Activated T-helper 17 cell treated with anti-CD3 and anti-CD28 coated beads, Interleukin-2, amount 50 U/mL, for 72 hours (primary cell): ENCODE measurements around the gene TBC1D7. TPM values are rescaled to one million over a fixed set of nuclear protein-coding genes. Genes with fewer than 3 reads are reported as not detected.

ENCODE experiments used
- ATAC-seq: fragments of 150-1000 bp; cut with Tn5 transposase; replicated peaks from 2 replicates; pipeline ENCODE4 v1.10.0; 2021; ENCODE audit warnings: mild to moderate bottlenecking, moderate library complexity
- H3K27ac Mint-ChIP-seq: one replicate; pipeline ENCODE4 v1.8.0; 2022; ENCODE audit warnings: mixed read lengths
- H3K27me3 Mint-ChIP-seq: one replicate; pipeline ENCODE4 v1.8.0; 2022; ENCODE audit warnings: mixed read lengths
- H3K36me3 Mint-ChIP-seq: one replicate; pipeline ENCODE4 v1.8.0; 2022; ENCODE audit warnings: low read depth, mild to moderate bottlenecking, mixed read lengths
- H3K4me1 Mint-ChIP-seq: one replicate; pipeline ENCODE4 v1.8.0; 2022; ENCODE audit warnings: mixed read lengths
- H3K4me3 Mint-ChIP-seq: one replicate; pipeline ENCODE4 v1.8.0; 2022; ENCODE audit warnings: mild to moderate bottlenecking, mixed read lengths
- H3K9me3 Mint-ChIP-seq: one replicate; pipeline ENCODE4 v1.8.0; 2022; ENCODE audit warnings: mixed read lengths
- total RNA-seq, 2 donors: library from RNA; stranded (reverse); gene quantifications; one replicate each; pipeline ENCODE4 v1.2.3, GENCODE V29; 2022

TBC1D7 gene
- total RNA-seq, 2 donors from 2014 or later = 9.6 to 16.2 TPM

- Mint-ChIP-seq H3K4me1 (no peaks in the 10 kb centered on the region), H3K9me3 (no peaks in the 10 kb centered on the region), H3K36me3 (no peaks in the 10 kb centered on the region), H3K4me3 (no peak overlapping the region), H3K27me3 (no peaks in the 10 kb centered on the region), H3K27ac (no peak overlapping the region)
- no peak for ATAC-seq
These were observed 64.7 kb downstream of the TBC1D7 start for GRCh38 chr6:13263669-13264068.

- no peak overlapping the region for H3K4me3 Mint-ChIP-seq
- no peak for ATAC-seq
- no peaks in the 10 kb centered on the region for H3K27me3 Mint-ChIP-seq
- H3K36me3 Mint-ChIP-seq = no peaks in the 10 kb centered on the region
- H3K27ac Mint-ChIP-seq = no peak overlapping the region
- no peaks in the 10 kb centered on the region for H3K9me3 Mint-ChIP-seq
- no peaks in the 10 kb centered on the region for H3K4me1 Mint-ChIP-seq
These were observed 65.8 kb downstream of the TBC1D7 start for GRCh38 chr6:13262302-13263230.

- no peak overlapping the region for H3K4me3 Mint-ChIP-seq
- peaks cover 4% of the 10 kb centered on the region for H3K9me3 Mint-ChIP-seq
- H3K4me1 Mint-ChIP-seq = no peaks in the 10 kb centered on the region
- no peak overlapping the region for H3K27ac Mint-ChIP-seq
- no peaks in the 10 kb centered on the region for H3K36me3 Mint-ChIP-seq
- ATAC-seq = no peak
- no peaks in the 10 kb centered on the region for H3K27me3 Mint-ChIP-seq
These were observed 66.8 kb downstream of the TBC1D7 start for GRCh38 chr6:13261464-13261994.

GRCh38 chr6:13260831-13261230 lies 67.5 kb downstream of the TBC1D7 start:
- Mint-ChIP-seq H3K27ac (no peak overlapping the region), H3K4me1 (no peaks in the 10 kb centered on the region), H3K36me3 (no peaks in the 10 kb centered on the region), H3K27me3 (no peaks in the 10 kb centered on the region), H3K9me3 (peaks cover 7% of the 10 kb centered on the region), H3K4me3 (no peak overlapping the region)
- ATAC-seq = no peak

- Mint-ChIP-seq H3K36me3 (no peaks in the 10 kb centered on the region), H3K27ac (no peak overlapping the region), H3K9me3 (peaks cover 7% of the 10 kb centered on the region), H3K27me3 (no peaks in the 10 kb centered on the region), H3K4me1 (no peaks in the 10 kb centered on the region), H3K4me3 (no peak overlapping the region)
- no peak for ATAC-seq
These were observed 68.2 kb downstream of the TBC1D7 start for GRCh38 chr6:13260101-13260598.

- H3K4me3 Mint-ChIP-seq = no peak overlapping the region
- peaks cover 7% of the 10 kb centered on the region for H3K9me3 Mint-ChIP-seq
- no peaks in the 10 kb centered on the region for H3K36me3 Mint-ChIP-seq
- ATAC-seq = no peak
- H3K27ac Mint-ChIP-seq = no peak overlapping the region
- no peaks in the 10 kb centered on the region for H3K4me1 Mint-ChIP-seq
- H3K27me3 Mint-ChIP-seq = no peaks in the 10 kb centered on the region
These were observed 68.9 kb downstream of the TBC1D7 start for GRCh38 chr6:13259393-13259792.

GRCh38 chr6:13256266-13257001 lies 71.9 kb downstream of the TBC1D7 start:
- Mint-ChIP-seq H3K27ac (no peak overlapping the region), H3K36me3 (no peaks in the 10 kb centered on the region), H3K9me3 (peaks cover 7% of the 10 kb centered on the region), H3K27me3 (no peaks in the 10 kb centered on the region), H3K4me1 (no peaks in the 10 kb centered on the region), H3K4me3 (no peak overlapping the region)
- ATAC-seq = no peak

Other genes with a start within 250 kb of the TBC1D7 start
- 1 to 10 TPM; 1.1 to 2.1 TPM for gene GFOD1, start 159.1 kb upstream of the TBC1D7 start, total RNA-seq
- 1 to 10 TPM; 6.6 to 8.9 TPM for gene SIRT5, start 246.1 kb upstream of the TBC1D7 start, total RNA-seq